ENCODE results near the gene C22orf42.
A peak's percentile ranks its signal among the peaks of the same experiment; 100 is the strongest.
"Not testable (repeated sequence)": the region's sequence is repeated elsewhere in the genome, so short reads cannot be mapped to it uniquely, and the experiment has no call there.

Gene C22orf42, protein sequence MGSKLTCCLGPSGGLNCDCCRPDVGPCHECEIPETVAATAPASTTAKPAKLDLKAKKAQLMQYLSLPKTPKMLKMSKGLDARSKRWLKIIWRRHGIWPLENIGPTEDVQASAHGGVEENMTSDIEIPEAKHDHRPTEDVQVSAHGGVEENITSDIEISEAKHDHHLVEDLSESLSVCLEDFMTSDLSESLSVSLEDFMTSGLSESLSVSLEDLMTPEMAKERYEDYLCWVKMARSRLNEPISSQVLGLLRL

DNA sequence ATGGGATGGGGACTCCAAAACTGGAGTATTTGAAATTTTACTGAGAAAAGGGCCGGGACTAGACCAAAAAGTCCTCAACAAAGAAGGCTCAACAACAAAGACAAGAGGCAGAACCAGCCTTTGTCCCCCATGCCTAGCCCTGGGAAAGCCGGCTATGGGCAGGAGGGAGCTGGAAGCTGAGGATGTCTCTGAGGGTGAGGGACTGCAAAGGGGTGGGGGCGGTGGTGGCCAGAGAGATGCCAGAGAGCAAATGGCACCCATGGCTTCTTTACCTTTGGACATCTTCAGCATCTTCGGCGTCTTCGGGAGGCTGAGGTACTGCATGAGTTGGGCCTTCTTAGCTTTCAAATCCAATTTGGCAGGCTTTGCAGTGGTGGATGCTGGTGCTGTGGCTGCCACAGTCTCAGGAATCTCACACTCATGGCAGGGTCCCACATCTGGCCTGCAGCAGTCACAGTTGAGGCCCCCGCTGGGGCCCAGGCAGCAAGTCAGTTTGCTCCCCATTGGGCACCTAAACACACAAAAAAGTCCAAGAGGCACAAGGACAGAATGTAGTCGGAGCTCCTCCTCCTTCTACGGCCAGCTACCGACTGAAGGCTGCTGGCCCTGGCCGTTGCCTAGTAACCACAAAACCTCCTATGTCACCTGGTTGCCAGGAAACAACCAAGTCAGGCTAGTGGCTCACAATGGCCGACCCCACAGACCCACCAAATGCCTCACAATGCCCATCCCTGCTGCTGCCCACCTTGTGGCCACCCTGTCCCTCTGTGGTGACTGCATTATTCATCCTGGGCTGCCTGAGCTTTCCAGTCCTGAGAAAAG lies at the start of gene C22orf42:
TSS of gene C22orf42 (minus strand) at position 592 of the 822 bp plus-strand sequence. CDS start at position 504, 88 bp downstream.
- DNase-seq, result no peak

DNA sequence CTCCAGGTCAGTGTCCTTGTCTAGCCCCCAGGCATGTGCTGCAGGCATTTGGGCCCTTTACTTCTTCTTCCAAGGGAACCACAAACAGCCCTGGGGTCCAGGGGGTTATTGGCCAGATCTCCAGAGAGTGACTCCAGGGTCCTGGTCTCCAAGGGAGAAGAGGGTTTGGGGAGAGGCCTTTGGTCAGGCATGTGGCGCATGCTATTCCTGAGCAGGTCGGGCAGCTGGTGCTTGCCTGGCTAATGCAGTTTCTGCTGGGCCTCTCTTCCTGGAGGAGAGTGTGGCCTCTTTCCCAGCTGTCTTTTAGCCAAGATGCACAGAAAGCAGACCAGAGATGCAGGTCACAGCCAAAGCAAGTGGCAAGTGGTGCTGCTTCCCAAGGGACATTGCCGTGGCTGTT lies 49.6 kb upstream of the C22orf42 start:
- DNase-seq, result no peak

DNA sequence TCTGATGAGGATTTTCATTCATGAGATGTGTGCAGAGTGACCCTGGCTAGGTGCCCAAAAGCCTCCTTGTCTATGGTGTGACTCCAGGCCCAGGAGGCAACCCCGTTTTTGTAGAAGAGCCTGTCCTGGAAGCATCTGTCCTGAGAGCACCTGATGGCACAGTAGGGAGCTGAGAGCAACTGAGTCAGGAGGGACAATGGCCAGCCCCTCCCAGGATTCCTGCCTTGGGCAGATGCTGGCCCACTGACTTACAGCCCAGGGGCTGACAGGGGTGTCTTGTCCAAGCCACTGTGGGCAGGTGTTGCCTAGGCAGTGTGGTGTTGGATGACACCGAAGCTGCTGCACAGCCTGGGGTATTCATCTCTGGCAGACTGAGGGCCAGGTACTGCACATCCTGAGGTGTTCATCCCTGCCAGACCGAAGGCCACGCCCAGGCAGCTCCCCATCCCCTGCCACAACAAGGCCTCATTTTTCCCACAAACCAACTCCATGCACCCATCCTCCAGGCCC lies 48.9 kb upstream of the C22orf42 start:
- no peak for DNase-seq

DNA sequence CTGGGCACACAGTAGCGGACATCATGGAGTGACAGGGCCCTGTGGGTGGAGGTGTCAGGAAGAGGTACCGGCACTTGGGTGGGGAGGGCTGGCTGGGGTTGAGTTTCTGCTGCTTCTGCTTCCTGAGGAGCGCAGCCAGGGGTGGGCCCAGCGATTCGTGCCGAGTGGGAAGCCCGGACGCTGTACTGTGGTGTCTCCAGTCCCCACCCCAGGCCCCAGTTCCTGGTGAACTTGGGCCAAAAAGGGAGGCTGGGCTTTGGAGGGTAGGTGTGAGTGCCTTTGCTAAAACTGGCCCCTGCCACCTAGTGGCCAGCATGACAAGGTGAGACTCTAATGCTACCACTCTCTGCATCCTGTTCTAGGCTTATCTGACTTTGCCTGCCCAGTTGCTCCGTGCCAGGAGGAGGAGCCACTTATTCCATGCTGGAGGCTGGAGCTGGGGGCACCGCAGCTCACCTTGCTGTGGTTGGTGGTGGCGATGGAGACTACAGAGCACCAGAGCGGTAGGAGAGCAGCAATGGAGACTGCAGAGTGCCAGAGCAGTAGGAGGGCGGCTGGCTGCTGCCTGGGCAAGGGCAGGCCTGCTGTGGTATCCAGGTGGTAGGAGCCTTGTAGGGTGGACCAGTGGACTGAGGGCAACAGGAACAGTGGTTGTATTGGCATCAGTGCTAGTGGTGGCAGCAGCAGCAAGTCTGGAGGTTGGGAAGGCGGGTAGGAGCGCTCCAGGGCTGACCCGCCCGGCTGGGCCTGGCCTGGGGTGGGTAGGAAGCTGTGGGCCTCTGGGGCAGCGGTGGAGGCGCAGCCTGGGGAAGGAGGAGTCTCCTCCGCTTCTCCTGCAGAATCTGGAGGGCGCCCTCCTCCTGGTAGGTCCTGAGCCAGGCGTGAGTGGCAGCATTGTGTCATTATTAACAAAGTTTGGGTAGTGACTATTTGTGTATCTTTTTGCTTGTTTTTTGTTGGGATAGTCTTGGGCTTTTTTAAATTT lies 48.0 kb upstream of the C22orf42 start:
- DNase-seq, result peak; percentile 20 to 56

DNA sequence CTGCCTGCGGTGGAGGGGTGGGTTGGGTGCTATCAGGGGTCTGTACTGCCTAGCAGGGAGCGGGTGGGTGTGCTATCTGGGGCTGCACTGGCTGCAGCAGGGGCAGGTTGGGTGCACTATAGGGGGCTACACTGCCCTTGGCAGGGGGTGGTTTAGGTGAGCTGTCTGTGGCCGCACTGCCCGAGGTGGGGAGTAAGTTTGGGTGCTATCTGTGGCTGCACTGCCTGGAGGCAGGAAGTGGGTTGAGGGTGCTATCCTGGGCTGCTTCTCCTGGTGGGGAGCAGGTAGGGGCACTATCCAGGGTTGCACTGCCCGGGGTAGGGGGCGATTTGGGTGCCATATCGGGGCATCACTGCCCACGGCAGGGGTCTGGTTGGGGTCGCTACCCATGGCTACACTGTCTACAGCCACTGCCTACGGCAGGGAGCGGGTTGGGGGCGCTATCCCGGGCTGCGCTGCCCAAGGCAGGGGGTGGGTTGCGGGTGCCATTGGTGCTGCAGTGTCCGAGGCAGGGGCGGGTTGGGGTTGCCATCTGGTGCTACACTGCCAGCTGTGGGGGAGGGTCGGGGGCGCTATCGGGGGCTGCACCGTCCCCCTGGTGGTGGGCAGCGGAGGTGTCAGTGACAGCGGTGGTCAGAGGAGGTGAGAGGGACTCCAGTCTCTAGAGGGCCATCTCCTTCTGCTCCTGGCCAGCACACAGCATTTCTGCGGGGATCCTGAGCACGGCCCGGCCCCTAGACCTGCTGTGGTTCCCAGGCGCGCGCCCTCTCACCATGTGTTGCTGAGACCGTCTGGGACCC lies 47.1 kb upstream of the C22orf42 start:
- DNase-seq, result peak; percentile 36 to 69

DNA sequence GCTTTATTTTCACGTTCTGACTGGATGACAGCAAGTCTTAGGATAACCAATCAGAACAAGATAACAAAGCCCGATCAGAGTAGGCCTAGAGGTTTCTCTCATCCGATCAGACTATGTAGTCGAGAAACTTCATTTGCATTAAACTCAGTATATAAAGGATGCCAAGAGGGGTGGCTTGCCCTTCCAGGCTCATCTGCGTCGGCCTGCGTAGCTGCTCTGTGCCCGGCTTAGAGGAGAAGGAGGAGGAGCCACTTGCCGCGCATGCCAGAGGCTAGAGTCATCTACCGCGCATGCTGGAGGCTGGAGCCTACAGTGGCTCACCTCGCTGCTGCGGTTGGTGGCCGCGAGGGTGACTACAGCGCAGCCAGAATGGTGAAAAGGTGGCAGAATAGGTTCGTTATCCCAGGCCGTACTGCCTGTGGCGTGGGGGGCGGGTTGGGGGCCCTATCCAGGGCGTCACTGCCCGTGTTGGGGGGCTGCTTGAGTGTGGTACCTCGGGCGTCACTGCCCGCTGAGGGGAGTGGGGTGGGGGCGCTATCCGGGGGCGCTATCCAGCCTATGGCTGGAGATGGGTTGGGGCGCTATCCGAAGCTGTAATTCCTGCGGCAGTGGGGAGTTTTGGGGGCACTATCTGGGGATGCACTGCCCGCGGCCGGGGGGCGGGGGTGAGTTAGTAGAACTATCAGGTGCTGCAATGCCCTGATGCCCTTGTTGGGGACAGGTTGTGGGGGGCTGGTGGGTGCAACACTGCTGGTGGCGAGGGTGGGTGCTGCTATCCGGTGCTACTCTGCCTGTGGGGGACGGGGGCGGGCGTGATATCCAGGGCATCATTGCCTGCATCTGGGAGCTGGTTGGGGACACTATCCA lies 46.0 kb upstream of the C22orf42 start, which contains the start of gene RFPL2:
TSS of gene RFPL2 (minus strand) at position 218 of the 867 bp plus-strand sequence. CDS start 2,622 bp downstream, outside the sequence.
- peak; percentile 86 to 91 for DNase-seq

DNA sequence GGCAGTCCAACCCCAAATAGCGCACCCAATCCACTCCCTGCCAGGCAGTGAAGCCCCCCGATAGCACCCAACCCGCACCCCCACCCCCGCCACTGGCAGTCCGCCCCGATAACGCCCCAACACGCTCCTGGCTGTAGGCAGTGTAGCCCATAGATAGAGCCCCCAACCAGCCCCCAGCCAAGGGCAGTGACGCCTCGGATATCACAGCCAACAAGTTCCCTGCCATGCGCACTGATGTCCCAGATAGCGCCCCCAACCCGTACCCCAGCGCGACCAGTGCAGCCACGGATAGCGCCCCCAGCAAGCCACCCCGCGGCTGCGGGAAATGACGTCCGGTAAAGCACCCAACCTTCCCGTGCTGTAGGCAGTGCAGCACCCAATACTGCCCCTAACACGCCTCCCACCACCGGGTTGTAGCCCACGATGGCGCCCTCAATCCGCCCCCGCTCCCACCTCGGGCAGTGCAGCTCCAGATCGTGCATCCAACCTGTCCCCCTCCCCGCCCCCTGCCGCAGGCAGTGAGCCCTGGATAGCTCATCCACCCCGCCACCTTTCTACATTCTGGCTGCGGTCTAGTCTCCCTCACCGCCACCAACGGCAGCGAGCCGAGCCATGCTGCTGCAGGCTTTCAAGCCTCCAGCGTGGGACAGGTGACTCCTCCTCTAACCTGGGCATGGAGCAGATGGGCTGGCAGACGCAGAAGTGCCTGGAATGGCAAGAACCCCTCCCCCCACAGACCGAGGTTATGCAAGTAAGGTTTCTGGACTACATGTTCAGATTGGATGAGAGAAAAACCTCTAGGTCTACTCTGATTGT lies 45.1 kb upstream of the C22orf42 start:
- peak; percentile 88 to 90 for DNase-seq

DNA sequence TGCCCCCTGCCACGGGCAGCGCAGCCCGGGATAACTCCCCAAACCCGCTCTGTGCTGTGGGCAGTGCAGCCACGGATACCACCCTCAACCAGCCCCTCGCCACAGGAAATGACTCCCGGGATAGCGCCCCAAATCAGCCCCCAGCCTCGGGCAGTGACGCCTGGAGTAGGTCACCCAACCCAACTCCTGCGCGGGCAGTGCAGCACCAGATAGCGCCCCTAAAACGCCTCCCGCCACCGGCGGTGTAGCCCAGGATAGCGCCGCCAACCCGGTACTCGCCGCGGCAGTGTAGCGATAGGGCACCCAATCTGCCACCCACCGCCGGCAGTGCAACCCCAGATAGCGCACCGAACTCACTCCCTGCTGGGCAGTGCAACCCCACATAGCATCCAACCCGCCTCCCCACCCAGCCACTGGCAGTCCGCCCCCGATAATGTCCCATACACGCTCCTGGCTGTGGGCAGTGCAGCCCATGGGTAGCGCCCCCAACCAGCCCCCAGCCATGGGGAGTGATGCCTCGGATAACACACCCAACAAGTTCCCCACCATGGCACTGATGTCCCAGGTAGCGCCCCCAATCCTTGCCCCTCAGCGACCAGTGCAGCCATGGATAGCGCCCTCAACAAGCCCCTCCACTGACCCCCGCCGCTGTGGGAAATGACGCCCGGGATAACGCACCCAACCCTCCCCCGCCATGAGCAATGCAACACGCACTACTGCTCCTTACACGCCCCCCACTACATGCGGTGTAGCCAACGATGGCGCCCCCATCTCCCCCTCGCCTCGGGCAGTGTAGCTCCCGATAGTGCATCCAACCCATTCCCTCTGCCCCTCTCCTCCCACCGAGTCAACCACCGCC lies 44.3 kb upstream of the C22orf42 start:
- peak; percentile 17 to 47 for DNase-seq

DNA sequence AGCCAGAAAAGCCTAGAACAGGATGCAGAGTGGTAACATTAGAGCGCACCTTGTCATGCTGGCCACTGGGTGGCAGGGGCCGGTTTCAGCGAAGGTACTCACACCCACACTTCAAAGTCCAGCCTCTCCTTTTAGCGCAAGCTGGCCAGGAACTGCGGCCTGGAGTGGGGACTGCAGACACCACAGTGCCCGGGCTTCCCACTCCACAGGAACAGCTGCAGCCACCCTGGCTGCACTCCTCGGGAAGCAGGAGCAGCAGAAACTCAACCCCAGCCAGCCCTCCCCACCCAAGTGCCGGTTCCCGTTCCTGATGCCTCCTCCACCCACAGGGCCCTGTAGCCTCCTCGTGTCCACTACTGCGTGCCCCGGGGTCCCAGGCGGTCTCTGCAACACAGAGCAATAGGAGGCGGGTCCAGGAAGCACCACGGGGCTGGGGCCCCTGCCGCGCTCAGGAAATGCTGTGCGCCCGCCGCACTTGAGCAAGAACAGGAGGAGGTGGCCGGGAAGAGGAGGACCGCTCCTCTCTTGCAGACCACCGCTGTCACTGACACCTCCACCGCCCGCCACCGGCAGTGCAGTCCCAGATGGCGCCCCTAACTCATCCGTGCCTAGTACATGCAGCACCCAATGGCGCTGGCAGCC lies 43.6 kb upstream of the C22orf42 start:
- peak; percentile 73 to 89 for DNase-seq

DNA sequence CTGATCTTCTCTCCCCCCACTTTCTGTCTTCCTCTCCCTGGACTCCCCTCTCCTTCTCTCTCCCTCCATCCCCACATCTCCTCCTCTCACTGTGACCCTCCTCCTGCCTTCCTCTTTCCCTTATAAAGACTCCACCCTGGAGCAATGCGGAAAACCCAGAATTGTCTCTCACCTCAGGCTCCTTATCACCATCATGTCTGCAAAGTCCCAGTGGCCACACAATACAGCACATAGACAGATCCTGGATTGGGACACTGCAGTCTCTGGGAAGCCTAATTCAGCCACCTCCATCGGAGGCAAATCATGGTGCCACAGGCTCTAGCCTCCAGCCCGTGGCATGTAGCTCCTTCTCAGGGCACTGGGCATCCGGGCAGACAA lies 43.0 kb upstream of the C22orf42 start:
- no peak for DNase-seq

DNA sequence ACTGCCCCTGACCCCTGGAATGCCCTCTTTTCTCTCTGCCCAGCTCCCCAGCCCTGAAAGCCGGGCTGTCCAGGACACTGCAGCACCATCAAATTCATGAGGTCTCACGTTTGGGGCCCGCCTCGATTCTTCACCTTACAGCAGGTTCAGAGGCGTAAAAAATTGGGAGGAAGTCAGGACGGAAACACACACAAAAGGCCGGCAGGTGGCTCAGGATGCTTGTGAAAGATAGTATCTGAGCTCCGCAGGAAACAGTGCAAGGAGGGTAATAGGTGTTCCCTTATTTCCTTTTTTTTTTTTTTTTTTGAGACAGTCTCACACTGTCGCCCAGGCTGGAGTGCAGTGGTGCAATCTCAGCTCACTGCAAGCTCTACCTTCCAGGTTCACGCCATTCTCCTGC lies 41.6 kb upstream of the C22orf42 start:
- no peak for DNase-seq

DNA sequence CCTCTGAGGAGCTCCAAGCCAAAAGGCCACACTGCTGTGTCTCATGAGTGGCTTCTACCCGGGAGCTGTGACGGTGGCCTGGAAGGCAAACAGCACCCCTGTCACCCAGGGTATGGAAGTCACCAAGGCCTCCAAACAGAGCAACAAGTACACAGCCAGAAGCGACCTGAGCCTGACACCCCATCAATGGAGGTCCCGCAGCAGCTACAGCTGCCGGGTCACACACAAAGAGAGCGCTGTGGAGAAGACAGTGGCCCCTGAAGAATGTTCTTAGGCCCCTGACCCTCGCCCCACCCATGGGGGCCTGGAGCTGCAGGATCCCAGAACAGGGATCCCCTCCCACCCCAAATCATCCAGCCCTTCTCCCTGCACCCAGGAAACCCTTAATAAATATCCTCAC lies 40.9 kb upstream of the C22orf42 start:
- no peak for DNase-seq

DNA sequence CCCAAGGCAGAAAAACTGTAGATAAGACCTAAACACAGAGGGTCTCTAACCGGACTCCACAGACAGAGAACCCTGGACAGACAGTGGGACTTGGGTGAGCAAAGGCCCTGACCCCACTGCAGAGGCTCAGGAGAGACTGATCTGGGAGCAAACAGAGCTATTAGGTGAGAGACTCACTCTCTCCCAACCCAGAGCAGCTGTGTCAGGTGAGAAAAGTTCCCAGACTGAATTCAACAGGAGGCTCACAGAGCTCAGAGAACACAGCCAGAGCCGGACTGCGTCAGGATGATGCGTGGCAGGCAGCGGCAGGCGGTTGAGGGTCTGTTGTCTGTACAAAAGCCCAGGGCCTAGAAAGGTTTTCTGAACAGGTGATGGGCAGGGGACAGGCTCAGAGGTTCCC lies 40.2 kb upstream of the C22orf42 start:
- DNase-seq, result no peak

DNA sequence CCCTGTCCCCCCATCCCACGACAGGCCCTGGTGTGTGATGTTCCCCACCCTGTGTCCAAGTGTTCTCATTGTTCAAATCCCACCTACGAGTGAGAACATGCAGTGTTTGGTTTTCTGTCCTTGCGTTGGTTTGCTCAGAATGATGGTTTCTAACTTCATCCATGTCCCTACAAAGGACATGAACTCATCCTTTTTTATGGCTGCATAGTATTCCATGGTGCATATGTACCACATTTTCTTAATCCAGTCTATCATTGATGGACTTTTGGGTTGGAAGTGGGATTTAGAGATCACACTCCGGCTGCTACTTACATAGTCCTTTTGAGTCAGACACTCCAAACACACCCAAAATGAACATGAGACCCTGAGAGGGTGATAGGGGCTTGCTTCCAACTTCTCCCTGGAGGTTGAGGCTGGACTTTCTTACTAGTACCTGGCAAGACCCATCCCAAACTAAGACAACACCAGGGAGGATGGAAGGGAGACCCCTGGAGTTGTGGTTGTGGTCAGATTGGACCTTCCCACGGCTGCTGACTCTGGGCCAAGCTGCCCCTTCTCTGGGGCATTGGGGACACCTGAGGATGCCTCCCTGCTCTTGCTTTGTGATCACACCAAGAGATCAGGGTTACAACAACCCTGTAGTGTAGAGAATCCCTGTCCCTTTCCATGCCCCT lies 38.6 kb upstream of the C22orf42 start:
- not testable (repeated sequence) for DNase-seq

DNA sequence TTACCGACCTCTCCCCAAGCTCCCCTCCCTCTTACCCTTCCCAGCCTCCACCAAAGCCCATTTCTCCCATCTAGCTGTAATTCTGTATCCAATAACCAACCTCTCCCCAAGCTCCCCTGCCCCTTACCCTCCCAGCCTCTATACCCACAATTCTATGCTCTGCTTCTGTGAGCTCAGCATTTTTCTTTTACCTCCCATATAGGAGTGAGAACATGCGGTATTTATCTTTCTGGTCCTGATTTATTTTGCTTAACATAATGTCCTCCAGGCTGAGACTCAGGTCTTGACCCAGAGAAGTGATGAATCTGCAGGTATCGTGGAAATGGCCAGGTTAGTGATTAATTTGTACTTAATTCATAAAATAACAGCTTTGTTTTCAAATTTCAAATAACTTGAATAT lies 36.8 kb upstream of the C22orf42 start:
- not testable (repeated sequence) for DNase-seq

DNA sequence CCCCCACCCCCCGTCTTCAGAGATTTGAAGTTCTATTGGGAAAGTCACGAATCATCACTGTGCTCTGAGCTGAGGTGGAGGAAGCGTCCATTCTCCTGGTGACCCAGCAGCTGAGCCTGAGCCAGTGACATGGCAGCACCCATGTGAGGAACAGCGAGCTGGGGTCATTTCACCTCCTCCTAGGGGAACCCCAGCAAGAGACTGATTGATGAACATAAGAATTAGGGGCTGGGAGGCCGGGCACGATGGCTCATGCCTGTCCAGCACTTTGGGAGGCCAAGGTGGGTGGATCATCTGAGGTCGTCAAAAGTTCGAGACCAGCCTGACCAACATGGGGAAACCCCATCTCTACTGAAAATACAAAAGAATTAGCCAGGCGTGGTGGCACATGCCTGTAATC lies 34.2 kb upstream of the C22orf42 start:
- DNase-seq, result not testable (repeated sequence)

DNA sequence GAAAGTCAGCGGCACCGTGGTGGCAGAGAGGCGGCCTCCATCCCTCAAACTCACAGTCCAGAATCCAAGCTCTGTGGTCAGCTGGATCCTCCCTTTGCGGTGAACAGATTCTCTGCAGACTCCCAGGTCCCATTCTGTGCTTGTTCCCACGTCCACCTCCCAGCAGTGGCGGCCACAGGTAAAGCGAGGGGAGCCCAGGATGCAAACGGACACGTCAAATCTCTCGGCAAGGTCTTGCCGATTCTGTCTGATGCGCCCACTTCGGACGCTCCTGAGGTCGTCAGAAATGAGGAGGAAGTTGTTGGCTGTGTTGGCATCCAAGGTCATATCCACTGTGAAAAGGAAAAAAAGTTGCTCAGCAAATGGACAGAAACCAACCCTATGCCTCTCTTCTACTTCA lies 31.9 kb upstream of the C22orf42 start:
- DNase-seq, result not testable (repeated sequence)

DNA sequence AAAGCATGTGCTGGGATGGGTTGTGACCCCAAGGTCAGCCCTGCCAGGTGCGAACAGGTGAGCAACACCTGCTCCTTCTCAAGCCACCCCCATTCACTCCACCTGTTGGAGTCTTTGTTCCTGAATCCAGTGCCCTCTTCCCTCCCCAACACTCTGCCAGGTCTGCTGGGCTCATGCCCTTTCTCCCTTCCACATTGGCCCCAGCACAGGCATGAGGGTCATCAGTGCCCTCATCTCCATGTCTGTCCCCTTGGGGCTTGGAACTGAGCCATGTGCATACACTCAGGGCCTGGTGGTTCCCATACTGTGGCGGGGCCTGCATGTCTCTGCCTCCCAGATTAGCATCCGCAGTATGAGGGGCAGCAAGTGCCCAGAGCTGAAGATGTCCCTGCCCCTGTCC lies 26.7 kb upstream of the C22orf42 start:
- DNase-seq, result no peak

Measured in NCI-H524 (cell line).